Right cardiac atrium (tissue), 5 donors: ENCODE data around the gene RAB3C. TPM values are rescaled to one million over a fixed set of nuclear protein-coding genes. Genes with fewer than 3 reads are reported as not detected.

Experiments
- ATAC-seq, 2 donors: fragments of 200-7000 bp; cut with Tn5 transposase; one replicate each; pipeline versions ENCODE4 v1.8.0 to v1.9.1; 2020; ENCODE audit warnings: moderate library complexity in 2 of 2, mild to moderate bottlenecking in 1 of 2
- DNase-seq, 3 donors: peaks; one replicate each; pipeline ENCODE4 v3.0.0-alpha.2; 2020
- H3K27ac ChIP-seq: one replicate; pipeline ENCODE4 v1.5.1; 2013; ENCODE audit warnings: mild to moderate bottlenecking, low read length, control low read depth, moderate library complexity
- H3K27me3 ChIP-seq: one replicate; pipeline ENCODE4 v1.6.1; 2013; ENCODE audit not compliant: control insufficient read depth, insufficient read depth
- H3K4me1 ChIP-seq: one replicate; pipeline ENCODE4 v1.6.1; 2013; ENCODE audit warnings: low read length; ENCODE audit not compliant: control insufficient read depth, insufficient read depth
- H3K4me3 ChIP-seq: one replicate; pipeline ENCODE4 v1.5.1; 2013; ENCODE audit warnings: low read length, control low read depth
- H3K9me3 ChIP-seq: one replicate; pipeline ENCODE4 v1.6.1; 2013; ENCODE audit warnings: low read length; ENCODE audit not compliant: control insufficient read depth
- WGBS: extraction: QIAGEN DNeasy Blood & Tissue Kit; methylation state at CpG from one replicate; pipeline ENCODE4 v1.1.7; 2013; 5-methylcytosine and 5-hydroxymethylcytosine counted together
- intact Hi-C, 4 donors: fragments of 100-400 bp; cut with DNase I; formaldehyde crosslinking; loops; one replicate each; pipeline versions ENCODE4 v1.11.0 to v1.14.0; 2022 to 2023
- polyA plus RNA-seq: library from polyadenylated mRNA; stranded (reverse); fragments of 200-250 nt; gene quantifications from one replicate; pipeline ENCODE4 v1.2.3, GENCODE V29; 2013
- total RNA-seq, 4 donors: library from RNA; stranded (reverse); fragmentation: NEBNext Ultra II Directional; extraction: Animal tissue kit (Norgen Biotek cat#: 25700); gene quantifications; one replicate each; pipeline ENCODE4 v1.2.1, GENCODE V29; 2021
- donor health status: healthy with polysubstance abuse.
- donor health status: DM: no; HTN: yes; CAD: no.
- donor health status: DM: no; HTN: no; CAD: no.
- donor health status: DM: no; HTN: yes; CAD: no; lungs with severe emphysema.
- donor health status: DM: yes; HTN: yes; CAD: no.

RAB3C gene
- total and polyA plus RNA-seq, 5 donors: 0.34 to 1.3 (median 0.53) TPM

DNA sequence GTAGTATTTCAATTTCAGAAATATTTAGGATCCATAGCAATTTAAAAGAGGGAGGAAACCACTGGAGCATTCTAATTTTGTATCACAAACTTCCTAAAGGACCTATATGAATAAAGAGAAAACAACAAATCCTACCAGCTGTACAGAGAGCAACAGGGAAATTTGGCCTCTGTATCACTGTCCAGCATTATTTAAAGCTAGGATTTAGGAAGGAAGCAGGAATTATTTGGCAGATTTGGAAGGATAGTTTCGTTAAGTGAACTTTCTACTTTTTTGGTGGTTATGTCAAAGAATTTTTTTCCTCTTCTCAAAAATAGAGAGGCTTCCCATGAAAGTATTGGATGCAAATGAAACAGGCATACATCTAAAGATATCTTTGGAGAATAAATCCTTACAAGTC, 269.7 kb downstream of the RAB3C start:
- H3K27me3 ChIP-seq: no peaks in the 10 kb centered on the region
- no peak for ATAC-seq
- no peaks in the 10 kb centered on the region for H3K9me3 ChIP-seq
- no peak overlapping the region for H3K4me3 ChIP-seq
- H3K4me1 ChIP-seq: no peaks in the 10 kb centered on the region
- 77% methylated on average over 1 of the region's 1 CpG for WGBS
- intact Hi-C loops: loop anchor here in 1 of 4 donors (5.0 kb wide), 1 partner anchor 355 kb away; no protein-coding TSS in a partner anchor
- no peak overlapping the region for H3K27ac ChIP-seq
- DNase-seq: no peak

GRCh38 chr5:58854441-58854840, 271.6 kb downstream of the RAB3C start:
- no peak overlapping the region for H3K27ac ChIP-seq
- no peaks in the 10 kb centered on the region for H3K4me1 ChIP-seq
- DNase-seq: no peak
- no peaks in the 10 kb centered on the region for H3K9me3 ChIP-seq
- no peak for ATAC-seq
- intact Hi-C loops: loop anchor here in 1 of 4 donors (5.0 kb wide), 1 partner anchor 357 kb away; no protein-coding TSS in a partner anchor
- H3K4me3 ChIP-seq: no peak overlapping the region
- no peaks in the 10 kb centered on the region for H3K27me3 ChIP-seq
- WGBS: 90% methylated on average over 2 of the region's 2 CpGs

DNA sequence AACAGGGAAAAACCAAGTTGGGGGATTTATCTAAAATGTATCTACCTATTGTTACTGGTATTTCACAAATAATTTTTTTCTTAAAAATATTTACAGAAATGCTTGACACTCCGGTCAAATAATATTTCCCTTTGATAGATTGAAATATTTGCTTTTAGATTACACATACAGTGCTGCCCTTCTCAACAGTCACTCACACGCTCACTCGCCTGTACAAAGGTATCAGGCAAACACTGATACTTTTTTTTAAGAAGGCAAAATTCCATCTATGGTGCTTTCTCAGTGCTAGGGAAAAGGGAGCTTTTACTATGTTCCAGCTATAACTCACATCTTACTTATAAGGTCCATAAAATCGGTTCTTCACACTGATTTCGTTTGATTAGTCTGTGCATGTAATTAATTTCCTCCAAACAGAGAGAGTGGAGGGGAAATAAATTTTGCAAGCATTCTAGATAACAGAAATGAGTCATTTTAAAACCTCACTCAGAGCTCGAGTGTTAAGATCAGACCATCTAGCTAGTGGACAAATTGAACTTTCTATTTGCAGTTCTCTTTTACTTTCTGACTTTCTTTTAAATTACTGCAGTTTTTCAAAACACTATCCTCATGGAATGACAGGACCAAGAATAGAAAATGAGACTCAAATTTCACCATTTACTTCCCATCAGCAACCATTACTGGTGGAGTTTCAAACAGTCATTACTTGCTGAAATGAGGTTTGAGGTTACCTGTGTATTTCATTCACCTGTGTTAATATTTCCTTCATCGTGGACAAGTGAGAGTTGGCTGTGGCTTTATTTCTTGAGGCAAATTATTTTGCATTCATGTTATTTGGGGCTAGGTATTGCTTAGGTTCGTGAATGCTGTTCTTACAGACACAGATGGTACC, 273.2 kb downstream of the RAB3C start:
- no peak overlapping the region for H3K4me3 ChIP-seq
- no peak overlapping the region for H3K27ac ChIP-seq
- no peak for ATAC-seq
- H3K4me1 ChIP-seq: peaks cover 1% of the 10 kb centered on the region
- intact Hi-C loops: no loop called here
- no peak for DNase-seq
- WGBS: 78% methylated on average over 8 of the region's 8 CpGs
- no peaks in the 10 kb centered on the region for H3K9me3 ChIP-seq
- H3K27me3 ChIP-seq: no peaks in the 10 kb centered on the region

DNA sequence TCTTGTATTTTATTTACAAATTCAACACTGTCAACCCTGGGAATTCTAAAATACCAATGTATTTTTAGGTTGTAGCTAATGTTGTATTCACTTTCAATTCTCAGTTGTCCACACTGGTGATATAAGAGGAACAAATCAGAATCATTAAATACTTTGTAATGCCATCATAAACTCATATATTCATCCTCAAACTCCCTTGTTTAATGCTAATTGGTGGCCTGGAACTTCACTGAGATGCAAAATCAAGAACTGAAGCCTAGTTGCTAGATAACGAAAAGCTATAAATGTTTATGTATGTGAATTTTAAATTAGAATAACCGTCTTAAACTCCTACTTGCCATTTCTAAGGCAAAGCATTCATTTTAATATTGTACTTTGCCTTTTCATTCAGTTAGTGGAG, 274.7 kb downstream of the RAB3C start:
- intact Hi-C loops: no loop called here
- no peak overlapping the region for H3K4me3 ChIP-seq
- WGBS: 46% methylated on average over 2 of the region's 2 CpGs
- ATAC-seq (no peak), DNase-seq (no peak)
- no peaks in the 10 kb centered on the region for H3K9me3 ChIP-seq
- no peaks in the 10 kb centered on the region for H3K27me3 ChIP-seq
- H3K4me1 ChIP-seq: peaks cover 1% of the 10 kb centered on the region
- no peak overlapping the region for H3K27ac ChIP-seq

DNA sequence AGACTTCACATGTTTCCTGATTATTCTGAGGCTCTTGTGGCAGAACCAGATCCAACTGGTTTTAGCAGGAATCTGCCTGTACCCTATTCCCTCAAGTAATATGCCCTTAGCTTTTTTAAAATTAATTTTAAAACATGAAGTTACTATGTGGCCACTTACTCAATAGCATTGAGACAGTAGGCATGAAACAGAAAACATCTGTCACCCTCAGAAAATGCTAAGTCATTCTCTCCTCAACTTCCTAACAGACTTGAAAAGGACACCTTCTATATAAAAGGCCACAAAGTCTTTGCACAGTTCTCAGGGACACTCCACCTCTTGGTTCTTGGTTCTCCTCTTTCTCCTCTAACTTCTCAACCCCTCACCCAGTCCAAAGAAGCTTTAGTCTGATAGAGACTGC, 277.8 kb downstream of the RAB3C start:
- Histone ChIP-seq H3K27me3 (no peaks in the 10 kb centered on the region), H3K9me3 (no peaks in the 10 kb centered on the region), H3K27ac (no peak overlapping the region), H3K4me1 (peaks cover 1% of the 10 kb centered on the region), H3K4me3 (no peak overlapping the region)
- intact Hi-C loops: no loop called here
- ATAC-seq: no peak
- no peak for DNase-seq

DNA sequence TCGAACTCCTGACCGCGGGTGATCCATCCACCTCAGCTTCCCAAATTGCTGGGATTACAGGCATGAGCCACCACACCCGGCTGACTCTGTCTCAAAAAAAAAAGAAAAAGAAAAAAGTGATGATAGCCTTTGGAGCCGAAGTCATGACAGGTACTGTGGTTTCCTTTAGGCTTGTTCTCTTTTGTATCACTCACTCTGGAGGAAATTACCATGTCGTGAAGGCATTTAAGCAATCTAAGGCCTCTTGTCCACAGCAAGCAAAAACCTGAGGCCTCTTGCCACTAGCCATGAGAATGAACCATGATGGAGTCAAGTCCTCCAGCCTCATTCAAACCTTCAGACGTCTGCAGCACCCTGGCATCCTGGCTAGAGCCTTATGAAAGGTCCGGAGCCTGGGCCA, 286.1 kb downstream of the RAB3C start:
- DNase-seq: no peak
- ATAC-seq: no peak
- intact Hi-C loops: no loop called here
- no peaks in the 10 kb centered on the region for H3K9me3 ChIP-seq
- no peaks in the 10 kb centered on the region for H3K4me1 ChIP-seq
- H3K4me3 ChIP-seq: no peak overlapping the region
- no peak overlapping the region for H3K27ac ChIP-seq
- 85% methylated on average over 8 of the region's 8 CpGs for WGBS
- H3K27me3 ChIP-seq: no peaks in the 10 kb centered on the region

- intact Hi-C loops: no loop called here
- peak; percentile 41 to 58 for ATAC-seq
- H3K27ac ChIP-seq: no peak overlapping the region
- no peak overlapping the region for H3K4me3 ChIP-seq
- 46% methylated on average over 3 of the region's 3 CpGs for WGBS
- no peaks in the 10 kb centered on the region for H3K4me1 ChIP-seq
- no peaks in the 10 kb centered on the region for H3K27me3 ChIP-seq
- no peak for DNase-seq
- H3K9me3 ChIP-seq: no peaks in the 10 kb centered on the region
These were observed 288.9 kb downstream of the RAB3C start for GRCh38 chr5:58871648-58872242.

- ATAC-seq: no peak
- Histone ChIP-seq H3K27me3 (no peaks in the 10 kb centered on the region), H3K27ac (no peak overlapping the region), H3K9me3 (no peaks in the 10 kb centered on the region), H3K4me3 (no peak overlapping the region), H3K4me1 (no peaks in the 10 kb centered on the region)
- WGBS: 88% methylated on average over 5 of the region's 5 CpGs
- intact Hi-C loops: no loop called here
- no peak for DNase-seq
These were observed 289.9 kb downstream of the RAB3C start for GRCh38 chr5:58872670-58873273.

- WGBS: 65% methylated on average over 3 of the region's 3 CpGs
These were observed 292.7 kb downstream of the RAB3C start for GRCh38 chr5:58875599-58875998.

GRCh38 chr5:58885260-58885659, 302.4 kb downstream of the RAB3C start:
- H3K27me3 ChIP-seq: no peaks in the 10 kb centered on the region
- DNase-seq: no peak
- intact Hi-C loops: loop anchor here (5.0 to 10.0 kb wide), 3 partner anchors 122 to 490 kb away; no protein-coding TSS in a partner anchor
- ATAC-seq: no peak
- H3K9me3 ChIP-seq: no peaks in the 10 kb centered on the region
- no peak overlapping the region for H3K4me3 ChIP-seq
- H3K27ac ChIP-seq: no peak overlapping the region
- 59% methylated on average over 2 of the region's 2 CpGs for WGBS
- H3K4me1 ChIP-seq: peaks cover 4% of the 10 kb centered on the region

More at GRCh38 chr5:58875599-58875998, 292.7 kb downstream of the RAB3C start:
- H3K4me3 ChIP-seq: no peak overlapping the region
- DNase-seq: no peak
- intact Hi-C loops: no loop called here
- H3K27ac ChIP-seq: no peak overlapping the region
- H3K4me1 ChIP-seq: no peaks in the 10 kb centered on the region
- no peaks in the 10 kb centered on the region for H3K27me3 ChIP-seq
- H3K9me3 ChIP-seq: no peaks in the 10 kb centered on the region
- no peak for ATAC-seq
